GM21528 (cell line): ENCODE results near the gene ZNF677.
"Not testable (repeated sequence)": the region's sequence is repeated elsewhere in the genome, so short reads cannot be mapped to it uniquely, and the experiment has no call there.

Experiments
- ATAC-seq: cut with Tn5 transposase; IDR thresholded peaks from one replicate; pipeline ENCODE4 v1.9.1; 2021; ENCODE audit warnings: mild to moderate bottlenecking, moderate library complexity; ENCODE audit not compliant: unreplicated experiment, low FRiP score

Gene ZNF677

DNA sequence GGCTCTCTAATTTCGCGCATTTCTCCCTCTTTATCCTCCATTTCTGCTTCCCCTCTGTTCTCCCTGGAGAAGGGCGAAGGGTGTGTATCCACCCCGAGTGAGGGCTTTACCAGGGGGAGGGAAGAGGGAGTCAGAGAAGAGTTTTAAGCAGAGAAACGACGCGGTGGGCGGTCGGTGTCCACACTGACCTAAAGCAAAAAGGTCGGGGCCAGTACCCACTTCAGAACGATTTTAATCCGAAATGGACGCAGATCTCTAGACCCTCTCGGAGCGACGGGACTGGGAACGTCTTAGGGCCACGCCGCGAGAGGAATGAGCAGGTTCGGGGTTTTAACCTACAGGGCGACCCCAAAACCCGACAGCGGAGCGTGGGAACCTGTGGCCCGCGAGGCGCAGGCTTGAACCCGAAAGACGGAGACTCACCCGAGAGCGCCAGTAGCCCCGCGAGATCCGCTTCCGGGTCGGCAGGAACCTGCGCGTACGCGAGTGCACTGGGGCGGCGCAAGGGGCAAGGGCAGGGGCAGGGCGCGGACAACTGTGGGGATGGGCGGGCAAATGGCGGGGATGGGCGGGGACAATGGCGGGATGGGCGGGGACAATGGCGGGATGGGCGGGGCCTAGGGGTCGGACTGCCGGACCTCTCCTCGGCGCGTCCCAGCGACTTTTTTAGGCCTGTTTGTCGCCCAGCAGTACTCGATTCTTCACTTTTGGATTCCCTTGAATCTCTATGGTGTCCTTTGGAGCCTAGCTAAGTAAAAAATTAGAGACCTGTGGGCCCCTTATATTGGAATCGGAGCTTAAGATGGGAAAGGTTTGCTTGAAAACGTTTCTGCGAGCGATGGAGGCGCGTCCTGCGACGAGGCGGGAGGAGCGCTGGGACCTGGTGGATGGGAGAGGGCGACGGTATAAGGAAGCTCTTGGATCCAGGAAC, at the start of gene ZNF677:
TSS of gene ZNF677 (minus strand) at position 463 of the 931 bp plus-strand sequence. CDS start 3,323 bp downstream, outside the sequence.
- ATAC-seq, result no peak

DNA sequence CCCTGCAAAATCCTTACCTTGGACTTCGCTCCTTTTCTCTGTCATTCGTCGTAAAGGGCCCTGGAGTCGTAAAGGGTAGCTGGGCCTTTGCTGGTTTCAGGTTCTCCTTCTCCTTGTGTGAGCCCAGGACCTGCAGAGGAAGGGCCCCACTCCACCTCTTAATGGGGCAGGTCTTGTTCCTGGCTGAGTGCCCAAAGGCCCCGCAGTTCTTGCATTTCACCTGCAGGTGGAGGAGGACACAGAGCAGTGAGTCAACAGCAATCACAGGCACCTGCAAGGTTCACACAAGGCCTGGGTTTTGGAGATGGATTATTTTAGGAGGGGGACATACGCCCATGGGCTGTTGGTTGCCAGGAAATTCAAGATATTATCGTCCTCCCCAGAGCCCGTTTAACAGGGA, 46.7 kb upstream of the ZNF677 start:
- ATAC-seq, result not testable (repeated sequence)

- no peak for ATAC-seq
Measured at GRCh38 chr19:53294786-53295441, 40.2 kb upstream of the ZNF677 start.

- ATAC-seq, result no peak
Measured at GRCh38 chr19:53290758-53291549, 36.3 kb upstream of the ZNF677 start.

DNA sequence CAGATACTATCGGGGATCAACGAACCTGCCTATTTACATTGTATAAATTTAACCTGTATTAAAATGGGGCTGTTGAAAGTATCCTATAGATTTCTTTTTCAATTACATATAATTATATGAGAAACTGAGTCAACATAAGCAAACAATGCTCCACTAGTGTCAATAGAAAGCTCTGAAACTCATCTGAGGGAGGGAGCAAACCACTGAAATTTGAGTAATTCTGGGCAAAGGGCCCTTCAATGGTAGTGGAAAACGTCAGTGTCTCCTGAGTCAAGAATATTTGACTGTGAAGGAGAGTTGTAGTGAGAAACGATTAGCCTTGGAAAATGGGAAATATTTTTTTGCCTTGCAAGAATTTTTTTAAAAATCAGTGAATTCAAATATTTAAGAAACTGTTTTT, 30.4 kb upstream of the ZNF677 start:
- no peak for ATAC-seq

- ATAC-seq, result not testable (repeated sequence)
Measured at GRCh38 chr19:53281947-53282346, 27.3 kb upstream of the ZNF677 start.

- no peak for ATAC-seq
Measured at GRCh38 chr19:53275480-53275879, 20.8 kb upstream of the ZNF677 start.

DNA sequence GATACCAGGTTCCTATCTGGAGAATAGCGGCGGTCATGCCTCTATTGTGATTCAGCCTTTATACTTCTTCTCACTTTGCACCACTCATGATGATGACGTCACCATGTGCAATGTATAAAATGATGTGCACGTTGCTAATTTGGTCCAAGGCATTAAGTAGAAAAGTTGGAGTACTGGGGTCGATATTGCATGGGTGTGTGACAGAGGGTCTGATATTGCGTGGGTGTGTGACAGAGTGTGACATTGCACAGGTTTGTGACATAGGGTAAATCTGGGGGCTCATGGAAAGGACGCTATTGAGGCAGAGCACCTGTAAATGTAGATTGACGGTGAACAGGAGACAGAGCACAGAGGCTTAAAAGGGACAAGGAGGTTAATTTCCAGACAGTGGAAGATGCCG, 17.4 kb upstream of the ZNF677 start:
- ATAC-seq, result no peak

- not testable (repeated sequence) for ATAC-seq
Measured at GRCh38 chr19:53269861-53270260, 15.2 kb upstream of the ZNF677 start.

GRCh38 chr19:53267623-53268022, 12.9 kb upstream of the ZNF677 start, which contains the start of gene VN1R4:
TSS of gene VN1R4 (minus strand) at chr19:53267723. CDS start at chr19:53267665, 58 bp downstream.
- not testable (repeated sequence) for ATAC-seq

- ATAC-seq, result not testable (repeated sequence)
Measured at GRCh38 chr19:53257715-53258342, 3.2 kb upstream of the ZNF677 start, which contains the start of gene VN1R2. TSS of gene VN1R2 (plus strand) at chr19:53258292. CDS start at chr19:53258376, 84 bp downstream.

DNA sequence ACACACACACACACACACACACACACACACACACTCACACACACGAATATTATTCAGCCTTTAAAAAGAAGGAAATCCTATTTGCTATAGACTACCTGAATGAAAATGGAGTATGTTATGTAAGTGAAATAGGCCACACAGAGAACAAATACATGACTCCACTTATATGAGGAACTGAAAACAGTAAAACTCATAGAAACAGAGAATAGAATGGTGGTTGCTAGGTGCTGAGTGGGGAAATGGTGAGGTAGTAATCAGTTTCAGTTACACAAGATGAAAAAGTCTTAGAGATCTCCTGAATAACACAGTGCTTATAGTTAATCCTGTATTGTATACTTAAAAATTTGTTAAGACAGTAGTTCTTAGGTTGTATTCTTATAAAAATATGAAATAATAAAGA, 8.2 kb downstream of the ZNF677 start:
- no peak for ATAC-seq

GRCh38 chr19:53237114-53237777, 17.4 kb downstream of the ZNF677 start:
- no peak for ATAC-seq

- ATAC-seq, result no peak
Measured at GRCh38 chr19:53224606-53225005, 30.1 kb downstream of the ZNF677 start.

- not testable (repeated sequence) for ATAC-seq
Measured at GRCh38 chr19:53222716-53223115, 32.0 kb downstream of the ZNF677 start.

DNA sequence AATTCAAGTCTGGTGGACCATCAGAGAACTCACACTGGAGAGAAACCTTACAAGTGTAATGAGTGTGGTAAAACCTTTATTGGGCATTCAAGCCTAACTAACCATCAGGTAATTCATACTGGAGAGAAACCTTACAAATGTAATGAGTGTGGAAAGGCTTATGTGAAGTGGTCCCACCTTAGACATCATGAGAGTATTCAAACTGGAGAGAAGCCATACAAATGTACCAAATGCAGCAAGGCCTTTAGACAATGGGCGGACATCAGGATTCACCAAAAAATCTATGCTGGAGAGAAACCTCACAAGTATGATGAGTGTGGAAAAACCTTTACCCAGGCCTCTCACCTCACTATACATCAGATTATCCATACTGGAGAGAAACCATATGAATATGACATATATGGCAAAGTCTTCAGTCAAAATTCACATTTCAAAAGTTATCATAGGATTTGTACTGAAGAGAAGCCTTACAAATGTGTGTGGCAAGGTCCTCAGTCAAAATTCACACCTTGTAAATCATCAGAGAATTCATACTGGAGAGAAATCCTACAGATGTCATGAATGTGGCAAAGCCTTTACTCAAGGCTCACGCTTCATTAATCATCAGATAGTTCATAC, 41.9 kb downstream of the ZNF677 start:
- no peak for ATAC-seq

GRCh38 chr19:53211554-53211953, 43.1 kb downstream of the ZNF677 start:
- not testable (repeated sequence) for ATAC-seq

GRCh38 chr19:53196777-53197396, 57.8 kb downstream of the ZNF677 start:
- ATAC-seq, result no peak
